IMR-90 (cell line): ENCODE data around the gene BLOC1S5. TPM values are rescaled to one million over a fixed set of nuclear protein-coding genes. Genes with fewer than 3 reads are reported as not detected.

Experiments used
- ATAC-seq: fragments of 200-7000 bp; cut with Tn5 transposase; 2 replicates; pipeline ENCODE4 v1.9.1; 2020; ENCODE audit warnings: low read depth, mild to moderate bottlenecking, moderate library complexity
- BruUV-seq: library from RNA; stranded (reverse); fragments of 400-500 nt; replicated peaks from 2 replicates; lab custom pipeline; 2021; lab: Mats Ljungman, UMichigan
- CTCF ChIA-PET: fragments of 300-600 bp; formaldehyde crosslinking; extraction: SDS; loops from one replicate; lab custom pipeline; 2021; ENCODE audit warnings: antibody characterized with exemption; lab: Yijun Ruan, JAX
- POLR2A ChIA-PET: fragments of 300-600 bp; sonication (Branson Sonifier 250); formaldehyde crosslinking; loops from one replicate; lab custom pipeline; 2022; ENCODE audit warnings: antibody characterized with exemption; ENCODE audit not compliant: unreplicated experiment; lab: Charles Lee
- DNase-seq: peaks from one replicate; pipeline ENCODE4 v3.0.0; 2013
- H2AFZ ChIP-seq: replicated peaks from 2 replicates; pipeline ENCODE3; 2013; ENCODE audit warnings: low read length, mild to moderate bottlenecking; ENCODE audit not compliant: poor library complexity
- H2AK5ac ChIP-seq: 2 replicates; pipeline ENCODE4 v1.6.1; 2013; ENCODE audit warnings: low read depth, low read length, inconsistent platforms
- H2AK9ac ChIP-seq: replicated peaks from 2 replicates; pipeline ENCODE3; 2013; ENCODE audit warnings: mild to moderate bottlenecking, low read depth, low read length, moderate library complexity; ENCODE audit not compliant: poor library complexity
- H2BK120ac ChIP-seq: 2 replicates; pipeline ENCODE4 v1.6.1; 2013; ENCODE audit warnings: low read depth, low read length, inconsistent platforms
- H2BK15ac ChIP-seq: 3 replicates; pipeline ENCODE4 v1.6.1; 2013; ENCODE audit warnings: low read depth, low read length, inconsistent platforms
- H2BK20ac ChIP-seq: 2 replicates; pipeline ENCODE4 v1.6.1; 2013; ENCODE audit warnings: low read depth, mild to moderate bottlenecking, inconsistent platforms, low read length, moderate library complexity
- H2BK5ac ChIP-seq: 2 replicates; pipeline ENCODE4 v1.6.1; 2013; ENCODE audit warnings: mild to moderate bottlenecking, low read depth, low read length, inconsistent platforms; ENCODE audit not compliant: poor library complexity, severe bottlenecking
- H3K14ac ChIP-seq: replicated peaks from 2 replicates; pipeline ENCODE4 v1.6.1; 2013; ENCODE audit warnings: low read depth, low read length, inconsistent platforms
- H3K18ac ChIP-seq: 2 replicates; pipeline ENCODE4 v1.6.1; 2013; ENCODE audit warnings: low read depth, low read length, control low read depth
- H3K23ac ChIP-seq: 2 replicates; pipeline ENCODE4 v1.6.1; 2013; ENCODE audit warnings: low read depth, low read length, inconsistent platforms
- H3K27ac ChIP-seq: 2 replicates; pipeline ENCODE4 v1.5.1; 2013; ENCODE audit warnings: mild to moderate bottlenecking, control low read depth, low read length; ENCODE audit not compliant: insufficient read depth
- H3K27me3 ChIP-seq: 2 replicates; pipeline ENCODE4 v1.6.1; 2013; ENCODE audit warnings: low read length; ENCODE audit not compliant: control insufficient read depth, insufficient read depth
- H3K36me3 ChIP-seq: 2 replicates; pipeline ENCODE4 v1.6.1; 2013; ENCODE audit warnings: low read length, mixed read lengths; ENCODE audit not compliant: control insufficient read depth, insufficient read depth
- H3K4ac ChIP-seq: 2 replicates; pipeline ENCODE4 v1.6.1; 2013; ENCODE audit warnings: low read depth, low read length, inconsistent platforms
- H3K4me1 ChIP-seq: 2 replicates; pipeline ENCODE4 v1.6.1; 2013; ENCODE audit warnings: low read length, mixed read lengths; ENCODE audit not compliant: control insufficient read depth, insufficient read depth
- H3K4me2 ChIP-seq: 2 replicates; pipeline ENCODE4 v1.6.1; 2013; ENCODE audit warnings: low read depth, mild to moderate bottlenecking, control low read depth, low read length, moderate library complexity
- H3K4me3 ChIP-seq: 2 replicates; pipeline ENCODE4 v1.5.1; 2013; ENCODE audit warnings: low read depth, mild to moderate bottlenecking, control low read depth, low read length, moderate library complexity; ENCODE audit not compliant: insufficient read depth
- H3K56ac ChIP-seq: 2 replicates; pipeline ENCODE4 v1.6.1; 2013; ENCODE audit warnings: low read length, inconsistent platforms; ENCODE audit not compliant: insufficient read depth; ENCODE audit errors: extremely low read depth
- H3K79me1 ChIP-seq, 2 experiments: 2 replicates each; pipeline ENCODE4 v1.6.1; 2013; ENCODE audit warnings: low read length in 2 of 2, inconsistent platforms in 1 of 2, low read depth in 1 of 2
- H3K9ac ChIP-seq: 2 replicates; pipeline ENCODE4 v1.6.1; 2013; ENCODE audit warnings: low read depth, low read length, control low read depth
- H3K9me1 ChIP-seq: 2 replicates; pipeline ENCODE4 v1.6.1; 2013; ENCODE audit warnings: low read length, inconsistent platforms; ENCODE audit not compliant: insufficient read depth
- H3K9me3 ChIP-seq: 2 replicates; pipeline ENCODE4 v1.6.1; 2013; ENCODE audit warnings: low read length; ENCODE audit not compliant: control insufficient read depth, insufficient read depth
- H4K20me1 ChIP-seq: 2 replicates; pipeline ENCODE4 v1.6.1; 2013; ENCODE audit warnings: low read length, inconsistent platforms; ENCODE audit not compliant: insufficient read depth
- H4K5ac ChIP-seq: 2 replicates; pipeline ENCODE4 v1.6.1; 2013; ENCODE audit warnings: mild to moderate bottlenecking, low read depth, low read length, control low read depth
- H4K8ac ChIP-seq, 2 experiments: 2 replicates each; pipeline ENCODE4 v1.6.1; 2013; ENCODE audit warnings: low read depth in 2 of 2, low read length in 2 of 2, control low read depth in 1 of 2, inconsistent platforms in 1 of 2
- H4K91ac ChIP-seq: 2 replicates; pipeline ENCODE4 v1.6.1; 2013; ENCODE audit warnings: low read depth, low read length, inconsistent platforms; ENCODE audit not compliant: insufficient read depth
- CTCF ChIP-seq: conservative IDR thresholded peaks from 2 replicates; pipeline ENCODE4 v1.5.1; 2012; ENCODE audit warnings: mild to moderate bottlenecking, low read depth, low read length, improper control_type of control experiment
- RAD21 ChIP-seq: IDR thresholded peaks from 2 replicates; pipeline ENCODE4 v1.6.1; 2012; ENCODE audit warnings: low read length, improper control_type of control experiment
- RCOR1 ChIP-seq: IDR thresholded peaks from 2 replicates; pipeline ENCODE4 v1.6.1; 2012; ENCODE audit warnings: mild to moderate bottlenecking, low read length, improper control_type of control experiment; ENCODE audit not compliant: insufficient replicate concordance
- SMC3 ChIP-seq: fragments of 150-350 bp; IDR thresholded peaks from 2 replicates; pipeline ENCODE4 v1.6.1; 2016; ENCODE audit warnings: low read depth, mild to moderate bottlenecking, antibody characterized with exemption, low read length, moderate library complexity
- WGBS, 2 experiments: methylation state at CpG; one replicate each; pipeline versions ENCODE4 v1.1.5 to v1.1.7; 2013; ENCODE audit warnings: missing lambda C conversion rate in 2 of 2; ENCODE audit not compliant: insufficient read length in 1 of 2; ENCODE audit errors: extremely low coverage in 2 of 2; 5-methylcytosine and 5-hydroxymethylcytosine counted together
- dilution Hi-C: fragments of 300-500 bp; cut with HindIII; formaldehyde crosslinking; loops from one replicate; pipeline ENCODE4 v1.14.3; 2018; ENCODE audit warnings: low sequenced_read_pairs; ENCODE audit not compliant: unreplicated experiment
- in situ Hi-C: fragments of 300-500 bp; cut with MboI; formaldehyde crosslinking; loops from 3 replicates; pipeline ENCODE4 v1.14.3; 2019; ENCODE audit warnings: low sequenced_read_pairs, inconsistent platforms, mixed read lengths
- intact Hi-C: fragments of 100-400 bp; cut with micrococcal nuclease; formaldehyde crosslinking; loops from 2 replicates; pipeline ENCODE4 v1.10.0; 2022
- polyA plus RNA-seq, 3 experiments: library from polyadenylated mRNA; depleted of rRNA; stranded (reverse); fragments of >200 nt; gene quantifications; 2 replicates each; pipeline ENCODE4 v1.2.3, GENCODE V29; 2012; ENCODE audit warnings: low replicate concordance in 1 of 3
- total RNA-seq: library from RNA; depleted of rRNA; stranded (reverse); fragments of >200 nt; gene quantifications from 2 replicates; pipeline ENCODE4 v1.2.3, GENCODE V29; 2012

The BLOC1S5 gene
- total and polyA plus RNA-seq, 2 of the 4 experiments (the other 2 are of a cell fraction) = 4.8 to 17.2 TPM

GRCh38 chr6:8013763-8014162, 50.4 kb downstream of the BLOC1S5 start:
- intact Hi-C loops = no loop called here

More at GRCh38 chr6:8013763-8014162, 50.4 kb downstream of the BLOC1S5 start:
- H2BK20ac ChIP-seq = no peak overlapping the region
- no peak for DNase-seq
- no peaks in the 10 kb centered on the region for H3K27me3 ChIP-seq
- H4K5ac ChIP-seq = no peak overlapping the region
- no peak overlapping the region for H2AK5ac ChIP-seq
- H3K9me1 ChIP-seq = no peaks in the 10 kb centered on the region; the same call in 1 of the 2 replicates
- H3K4me2 ChIP-seq = no peak overlapping the region
- ChIA-PET POLR2A (no interaction called here), CTCF (no interaction called here)
- no peak overlapping the region for H3K56ac ChIP-seq
- H3K27ac ChIP-seq = no peak overlapping the region
- H3K4me3 ChIP-seq = no peak overlapping the region
- peaks cover 2% of the 10 kb centered on the region; the same call in 1 of the 2 replicates for H3K4me1 ChIP-seq
- H2BK5ac ChIP-seq = no peak overlapping the region
- no peak overlapping the region for H2BK120ac ChIP-seq
- in situ Hi-C loops (loop anchor here (5.0 kb wide), 1 partner anchor 291 kb away; no protein-coding TSS in a partner anchor), dilution Hi-C loops (no loop called here)
- no peak overlapping the region for H4K8ac ChIP-seq
- H3K9me3 ChIP-seq = no peaks in the 10 kb centered on the region
- no TSS peak for BruUV-seq
- no peak overlapping the region for H2AFZ ChIP-seq
- no CpG with 5 or more reads among the region's 3 CpGs for WGBS, 2 experiments
- no peak for ATAC-seq
- H3K79me1 ChIP-seq = peaks cover 0 to 4% of the 10 kb centered on the region in 2 experiments; a peak in 1 of 4 replicates
- no peak overlapping the region for H2AK9ac ChIP-seq
- no peak overlapping the region for H3K23ac ChIP-seq
- H3K14ac ChIP-seq = no peak overlapping the region
- TF ChIP-seq RAD21 (no peak), CTCF (no peak), RCOR1 (no peak), SMC3 (no peak)
- no peak overlapping the region for H3K9ac ChIP-seq
- H3K36me3 ChIP-seq = no peaks in the 10 kb centered on the region
- H4K20me1 ChIP-seq = no peaks in the 10 kb centered on the region
- no peak overlapping the region for H3K18ac ChIP-seq
- no peak overlapping the region for H2BK15ac ChIP-seq
- no peak overlapping the region for H3K4ac ChIP-seq
- H4K91ac ChIP-seq = no peak overlapping the region
